NCI-H345 (cell line): ENCODE results near the gene SEMA3A.
"Not testable (repeated sequence)": the region's sequence is repeated elsewhere in the genome, so short reads cannot be mapped to it uniquely, and the experiment has no call there.

Experiments
- DNase-seq: peaks from one replicate; lab custom pipeline; 2025; lab: John Stamatoyannopoulos, UW

The SEMA3A gene

GRCh38 chr7:84194484-84195271 is at the start of gene SEMA3A:
SEMA3A (minus strand) TSS chr7:84194789; CDS start chr7:84194586, 203 bp downstream.
- no peak for DNase-seq

DNA sequence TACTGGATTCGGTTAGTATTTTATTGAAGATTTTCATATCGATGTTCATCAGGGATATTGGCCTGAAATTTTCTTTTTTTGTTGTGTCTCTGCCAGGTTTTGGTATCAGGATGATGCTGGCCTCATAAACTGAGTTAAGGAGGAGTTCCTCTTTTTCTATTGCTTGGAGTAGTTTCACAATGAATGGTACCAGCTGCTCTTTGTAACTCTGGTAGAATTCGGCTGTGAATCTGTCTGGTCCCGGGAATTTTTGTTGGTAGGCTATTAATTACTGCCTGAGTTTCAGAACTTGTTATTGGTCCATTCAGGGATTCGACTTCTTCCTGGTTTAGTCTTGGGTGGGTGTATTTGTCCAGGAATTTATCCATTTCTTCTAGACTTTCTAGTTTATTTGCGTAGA is 48.4 kb upstream of the SEMA3A start:
- not testable (repeated sequence) for DNase-seq

GRCh38 chr7:84238596-84238995 is 44.0 kb upstream of the SEMA3A start:
- DNase-seq: no peak

GRCh38 chr7:84237533-84238173 is 43.1 kb upstream of the SEMA3A start:
- no peak for DNase-seq

DNA sequence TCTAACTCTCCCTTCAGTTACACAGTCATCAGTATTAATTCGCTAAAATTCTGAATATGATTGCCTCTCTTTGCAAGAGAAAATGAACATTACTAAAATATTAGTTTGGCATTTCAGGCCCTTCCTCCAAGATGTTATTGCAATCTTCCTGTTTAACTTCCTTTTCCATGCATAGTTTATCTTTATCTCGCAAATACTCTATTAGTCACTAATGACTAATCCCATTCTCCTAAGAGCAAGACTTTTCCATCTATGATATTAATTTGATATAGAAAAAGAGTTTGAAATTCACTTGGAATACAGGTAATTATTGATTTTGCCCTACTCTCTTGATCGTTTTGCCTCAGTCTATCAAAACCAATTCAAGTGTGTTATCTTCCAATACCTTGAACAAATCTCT is 41.8 kb upstream of the SEMA3A start:
- no peak for DNase-seq

DNA sequence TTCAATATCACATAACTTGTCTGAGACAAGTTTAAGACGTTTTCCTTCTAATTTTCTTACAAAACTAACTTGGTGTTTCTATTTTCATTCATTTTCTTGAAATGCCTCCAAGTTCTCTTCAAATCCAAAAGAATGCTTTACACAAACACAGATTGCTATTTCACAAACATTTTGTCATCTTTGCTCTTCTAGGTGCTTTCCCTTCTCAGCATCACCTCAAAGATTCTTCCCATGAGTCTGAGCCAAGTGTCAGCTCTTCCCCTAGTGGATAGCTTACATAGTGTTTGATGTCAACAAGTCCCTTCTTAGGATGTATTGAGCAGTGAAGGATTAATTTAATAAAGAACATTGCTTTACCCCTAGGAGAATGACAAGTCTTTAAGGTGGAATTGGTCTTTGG is 38.1 kb upstream of the SEMA3A start:
- DNase-seq: no peak

GRCh38 chr7:84231157-84231556 is 36.6 kb upstream of the SEMA3A start:
- no peak for DNase-seq

DNA sequence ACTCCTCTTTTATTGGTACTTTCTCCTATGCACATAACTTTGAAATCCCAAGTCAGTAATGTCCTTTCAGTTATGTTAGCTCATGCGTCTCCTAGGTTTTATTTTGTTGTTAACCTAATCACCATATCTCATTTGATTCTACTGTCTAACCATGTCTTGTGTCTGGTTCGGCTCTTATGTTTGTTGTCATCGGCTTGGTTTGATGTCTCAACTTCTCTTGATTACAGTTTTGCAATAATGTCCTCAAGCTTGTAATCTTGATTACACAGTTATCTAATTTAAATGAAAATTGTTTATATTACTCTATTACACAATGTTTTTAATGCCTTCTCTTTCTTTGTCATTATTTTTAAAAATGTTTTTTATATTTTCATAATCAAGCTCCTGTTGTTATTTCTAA is 35.9 kb upstream of the SEMA3A start:
- no peak for DNase-seq

GRCh38 chr7:84228526-84228925 is 33.9 kb upstream of the SEMA3A start:
- no peak for DNase-seq

GRCh38 chr7:84226759-84227158 is 32.2 kb upstream of the SEMA3A start:
- no peak for DNase-seq

- no peak for DNase-seq
Observed at GRCh38 chr7:84224505-84224904, 29.9 kb upstream of the SEMA3A start.

- DNase-seq: no peak
Observed at GRCh38 chr7:84219310-84219709, 24.7 kb upstream of the SEMA3A start.

- DNase-seq: no peak
Observed at GRCh38 chr7:84218681-84219080, 24.1 kb upstream of the SEMA3A start.

- no peak for DNase-seq
Observed at GRCh38 chr7:84216472-84216871, 21.9 kb upstream of the SEMA3A start.

DNA sequence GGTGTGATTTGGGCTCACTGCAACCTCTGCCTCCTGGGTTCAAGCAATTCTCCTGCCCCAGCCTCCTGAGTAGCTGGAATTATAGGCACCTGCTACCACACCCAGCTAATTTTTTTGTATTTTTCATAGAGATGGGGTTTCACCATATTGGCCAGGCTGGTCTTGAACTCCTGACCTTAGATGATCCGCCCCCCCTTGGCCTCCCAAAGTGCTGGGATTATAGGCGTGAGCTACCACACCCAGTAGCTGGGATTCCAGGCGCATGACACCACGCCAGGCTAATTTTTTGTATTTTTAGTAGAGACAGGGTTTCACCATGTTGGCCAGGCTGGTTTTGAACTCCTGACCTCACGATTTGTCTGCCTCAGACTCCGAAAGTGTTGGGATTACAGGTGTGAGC is 20.2 kb upstream of the SEMA3A start:
- DNase-seq: not testable (repeated sequence)

GRCh38 chr7:84210301-84210700 is 15.7 kb upstream of the SEMA3A start:
- DNase-seq: no peak

- no peak for DNase-seq
Observed at GRCh38 chr7:84209006-84209405, 14.4 kb upstream of the SEMA3A start.

- DNase-seq: no peak
Observed at GRCh38 chr7:84207615-84208014, 13.0 kb upstream of the SEMA3A start.

GRCh38 chr7:84207025-84207424 is 12.4 kb upstream of the SEMA3A start:
- no peak for DNase-seq

DNA sequence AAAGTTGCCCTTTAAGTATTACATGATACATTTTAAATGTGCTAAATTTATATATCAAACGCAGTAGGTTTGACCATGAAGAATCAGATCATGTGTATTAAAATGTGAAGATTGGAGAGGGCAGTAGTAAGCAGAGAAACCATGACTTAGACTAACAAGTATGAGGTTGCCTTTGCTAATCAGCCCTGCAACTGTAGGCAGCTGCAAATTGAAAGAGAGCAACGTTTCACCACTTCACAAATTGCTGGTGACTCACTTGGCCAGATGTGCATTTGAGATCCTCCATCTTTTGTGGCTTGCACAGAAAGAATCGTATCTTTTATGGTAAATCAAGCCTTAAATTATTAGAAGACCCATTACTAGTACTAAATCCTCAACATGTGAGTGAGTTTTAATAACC is 10.1 kb upstream of the SEMA3A start:
- no peak for DNase-seq

GRCh38 chr7:84202855-84203254 is 8.3 kb upstream of the SEMA3A start:
- no peak for DNase-seq

- no peak for DNase-seq
Observed at GRCh38 chr7:84200859-84201258, 6.3 kb upstream of the SEMA3A start.

DNA sequence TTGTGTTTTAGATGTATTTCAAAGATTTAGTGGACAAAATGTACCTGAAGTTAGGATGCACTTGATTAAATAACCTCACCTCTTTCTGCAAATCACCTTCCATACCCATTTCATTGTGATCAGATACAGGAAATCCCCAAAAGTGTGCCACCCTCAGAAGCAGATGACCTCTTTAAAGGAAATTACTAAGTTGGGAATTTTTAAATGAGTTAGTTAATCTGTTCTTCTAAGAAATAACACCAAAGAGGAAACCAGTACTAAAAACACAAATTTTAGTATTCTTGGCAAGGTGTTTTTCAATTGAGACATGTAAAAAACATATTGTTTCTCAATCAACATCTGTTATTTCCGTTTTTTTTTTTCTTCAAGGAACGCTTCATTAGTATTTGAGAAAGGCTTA is 4.6 kb upstream of the SEMA3A start:
- no peak for DNase-seq

- DNase-seq: no peak
Observed at GRCh38 chr7:84196084-84196503, 1.5 kb upstream of the SEMA3A start.
